ENCODE measurements around the gene COQ2.

GRCh38 chr4:83267830-83268475 lies 16.6 kb downstream of the COQ2 start:
- TF ChIP-seq EZH2 (IDR thresholded peaks at IDR 0.05; ENCODE audit: low read depth) (no peak), CTCF (conservative IDR thresholded peaks at IDR 0.05) (no peak)
